ENCODE results near the gene EEFSEC.

Gene EEFSEC

DNA sequence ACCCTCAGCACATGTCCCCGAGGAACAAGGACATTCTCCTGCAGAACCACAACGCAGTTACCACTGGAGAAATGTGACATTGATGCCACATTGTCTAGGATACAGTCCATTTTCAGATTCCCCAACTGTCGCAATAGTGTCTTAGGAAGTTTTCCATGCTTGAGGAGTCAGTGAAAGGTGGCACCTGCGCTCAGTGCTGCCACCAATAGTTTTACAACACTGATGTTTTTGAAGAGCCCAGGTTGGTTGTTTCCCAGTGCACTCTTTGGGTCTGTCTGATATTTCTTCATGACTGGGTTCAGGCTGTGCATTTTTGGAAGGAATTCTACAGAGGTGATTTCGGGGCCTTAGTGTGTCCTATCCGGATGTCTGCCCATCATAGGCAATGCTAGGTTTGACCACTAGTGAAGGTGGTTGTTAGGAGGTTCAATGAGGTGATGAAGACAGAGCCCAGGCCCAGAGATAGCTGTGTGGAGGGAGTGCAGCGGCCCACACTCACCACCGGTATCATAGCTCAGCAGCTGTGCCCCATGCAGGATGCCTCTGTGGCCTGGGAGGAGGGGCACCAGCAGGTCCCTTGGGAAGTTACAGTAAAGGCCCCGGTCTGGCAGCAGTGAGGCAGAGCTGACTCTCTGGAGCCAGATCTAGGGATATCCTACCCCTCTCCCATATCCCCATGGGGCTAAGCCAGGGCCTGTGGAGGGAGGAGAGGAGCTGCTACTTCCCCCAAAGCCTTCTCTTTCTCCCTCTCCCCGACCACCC lies 216.8 kb downstream of the EEFSEC start:
- DNase-seq (ENCODE audit: low read depth): no peak
- TF ChIP-seq, protein P1, sequence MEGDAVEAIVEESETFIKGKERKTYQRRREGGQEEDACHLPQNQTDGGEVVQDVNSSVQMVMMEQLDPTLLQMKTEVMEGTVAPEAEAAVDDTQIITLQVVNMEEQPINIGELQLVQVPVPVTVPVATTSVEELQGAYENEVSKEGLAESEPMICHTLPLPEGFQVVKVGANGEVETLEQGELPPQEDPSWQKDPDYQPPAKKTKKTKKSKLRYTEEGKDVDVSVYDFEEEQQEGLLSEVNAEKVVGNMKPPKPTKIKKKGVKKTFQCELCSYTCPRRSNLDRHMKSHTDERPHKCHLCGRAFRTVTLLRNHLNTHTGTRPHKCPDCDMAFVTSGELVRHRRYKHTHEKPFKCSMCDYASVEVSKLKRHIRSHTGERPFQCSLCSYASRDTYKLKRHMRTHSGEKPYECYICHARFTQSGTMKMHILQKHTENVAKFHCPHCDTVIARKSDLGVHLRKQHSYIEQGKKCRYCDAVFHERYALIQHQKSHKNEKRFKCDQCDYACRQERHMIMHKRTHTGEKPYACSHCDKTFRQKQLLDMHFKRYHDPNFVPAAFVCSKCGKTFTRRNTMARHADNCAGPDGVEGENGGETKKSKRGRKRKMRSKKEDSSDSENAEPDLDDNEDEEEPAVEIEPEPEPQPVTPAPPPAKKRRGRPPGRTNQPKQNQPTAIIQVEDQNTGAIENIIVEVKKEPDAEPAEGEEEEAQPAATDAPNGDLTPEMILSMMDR (IDR thresholded peaks at IDR 0.05; ENCODE audit: control insufficient read depth, insufficient read depth, low read depth, low read length, missing control alignments): no peak
- H3K4me3 ChIP-seq (ENCODE audit: control insufficient read depth, low read depth, low read length): no peak overlapping the region

DNA sequence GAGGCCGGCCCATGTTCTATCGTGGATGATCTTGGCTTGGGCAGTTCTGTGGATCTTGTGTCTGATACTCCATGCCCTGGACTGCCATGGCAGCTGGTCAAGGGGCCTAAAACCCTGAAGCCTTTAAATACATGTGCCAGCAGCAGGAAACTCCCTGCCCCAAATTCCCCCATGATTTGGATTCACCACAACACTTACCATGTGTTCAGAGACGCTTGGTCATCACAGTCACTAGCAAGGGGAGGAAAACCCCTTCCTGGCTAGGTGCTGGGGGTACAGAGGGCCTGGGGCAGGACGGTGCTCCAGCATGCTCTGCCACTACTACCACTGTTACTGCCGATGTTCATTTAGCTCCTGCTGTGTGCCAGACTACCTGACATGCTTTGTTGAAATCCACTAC lies 219.0 kb downstream of the EEFSEC start:
- TF ChIP-seq, protein P1 (IDR thresholded peaks at IDR 0.05; ENCODE audit: control insufficient read depth, insufficient read depth, low read depth, low read length, missing control alignments): no peak
- no peak for DNase-seq (ENCODE audit: low read depth)
- no peak overlapping the region for H3K4me3 ChIP-seq (ENCODE audit: control insufficient read depth, low read depth, low read length)

DNA sequence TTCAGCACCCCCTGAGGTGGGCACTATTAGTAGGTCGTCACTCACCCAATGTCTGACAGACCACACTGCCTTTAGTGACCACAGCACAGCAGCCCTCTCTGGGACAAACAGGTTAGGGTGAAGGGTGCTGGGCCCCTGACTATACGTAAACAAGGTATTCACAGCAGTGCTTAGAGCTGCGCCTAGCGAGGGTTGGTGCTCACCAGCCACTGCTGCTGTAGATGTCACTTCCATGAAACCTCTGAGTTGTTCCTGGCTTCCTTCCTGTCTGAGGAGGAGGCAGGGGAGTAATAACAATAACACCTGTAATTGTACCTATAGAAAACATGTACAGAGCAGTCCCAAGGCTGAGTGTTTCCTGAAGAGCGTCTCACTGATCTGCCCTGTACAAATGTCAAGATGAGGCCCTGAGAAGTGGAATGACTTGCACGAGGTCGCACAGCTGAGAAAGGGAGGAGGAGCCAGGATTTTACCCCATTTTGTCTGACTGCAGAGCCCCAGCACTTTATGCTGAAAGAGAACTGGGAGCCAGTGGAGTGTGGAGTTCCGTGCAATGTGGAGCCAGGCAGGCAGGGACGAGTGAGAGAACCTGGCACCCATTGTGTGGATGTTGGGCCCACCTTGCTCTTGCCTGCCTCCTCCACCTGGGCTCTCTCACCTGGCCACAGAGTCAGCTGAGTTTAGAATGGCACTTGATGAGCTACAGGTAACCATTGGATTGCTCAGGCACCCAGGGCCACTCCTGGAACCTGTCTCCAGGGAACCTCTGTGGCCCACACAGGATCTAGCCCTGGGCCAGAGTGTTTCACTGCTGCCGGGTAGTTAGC lies 219.6 kb downstream of the EEFSEC start:
- DNase-seq (ENCODE audit: low read depth): no peak
- TF ChIP-seq, protein P1 (IDR thresholded peaks at IDR 0.05; ENCODE audit: control insufficient read depth, insufficient read depth, low read depth, low read length, missing control alignments): no peak
- no peak overlapping the region for H3K4me3 ChIP-seq (ENCODE audit: control insufficient read depth, low read depth, low read length)

DNA sequence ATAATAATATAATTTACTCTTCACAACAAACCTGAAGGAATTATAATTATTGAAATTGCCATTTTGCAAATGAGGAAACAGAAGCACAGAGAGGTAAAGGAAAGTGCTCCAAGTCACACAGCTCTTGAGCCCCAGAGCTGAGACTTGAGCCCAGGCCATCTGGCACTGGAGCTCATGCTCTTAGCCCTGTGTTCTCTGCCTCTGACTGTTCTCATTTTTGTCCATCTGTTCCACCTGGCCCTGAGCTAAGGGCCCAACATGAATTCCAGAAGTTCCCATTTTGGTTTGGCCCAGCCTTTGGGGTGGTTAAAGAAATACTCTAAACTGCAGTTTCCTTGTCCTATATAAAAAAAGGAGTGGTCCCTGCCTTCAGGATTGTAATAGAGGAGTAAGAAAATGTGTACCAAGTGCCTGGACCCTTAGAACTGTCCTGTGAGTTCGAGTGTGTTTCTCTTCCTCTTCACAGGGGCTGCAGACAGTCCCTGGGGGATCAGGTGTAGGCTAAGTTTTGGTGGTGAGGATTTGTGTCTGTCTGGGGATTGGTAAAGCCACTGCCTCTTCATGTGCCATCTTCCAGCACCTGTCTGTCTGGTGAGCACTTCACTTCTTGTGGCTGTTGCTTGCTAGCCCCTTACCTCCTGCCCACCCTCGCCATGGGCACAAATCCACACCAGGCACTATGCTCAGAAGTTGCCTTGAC lies 221.6 kb downstream of the EEFSEC start:
- DNase-seq (ENCODE audit: low read depth): no peak
- no peak overlapping the region for H3K4me3 ChIP-seq (ENCODE audit: control insufficient read depth, low read depth, low read length)
- TF ChIP-seq, protein P1 (IDR thresholded peaks at IDR 0.05; ENCODE audit: control insufficient read depth, insufficient read depth, low read depth, low read length, missing control alignments): no peak

DNA sequence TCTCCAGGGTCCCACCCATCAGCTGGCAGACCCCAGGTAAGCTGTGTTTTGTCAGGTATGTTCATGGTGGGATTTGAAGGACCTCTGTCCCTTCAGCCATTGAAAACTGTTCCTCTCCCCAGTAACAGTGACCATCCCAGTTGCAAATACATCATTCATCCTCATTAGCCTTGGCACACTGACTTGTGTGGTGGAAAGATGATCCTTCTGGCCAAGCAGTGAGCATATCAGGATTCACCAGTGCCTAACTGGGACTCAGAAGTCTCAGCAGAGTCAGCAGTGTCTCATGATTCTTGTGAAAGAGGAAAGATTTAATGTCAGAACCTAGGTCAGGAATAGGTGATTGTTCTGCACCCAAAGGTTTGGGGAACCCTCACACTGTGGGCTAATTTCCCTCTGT lies 223.2 kb downstream of the EEFSEC start:
- TF ChIP-seq, protein P1 (IDR thresholded peaks at IDR 0.05; ENCODE audit: control insufficient read depth, insufficient read depth, low read depth, low read length, missing control alignments): no peak
- no peak for DNase-seq (ENCODE audit: low read depth)
- no peak overlapping the region for H3K4me3 ChIP-seq (ENCODE audit: control insufficient read depth, low read depth, low read length)

DNA sequence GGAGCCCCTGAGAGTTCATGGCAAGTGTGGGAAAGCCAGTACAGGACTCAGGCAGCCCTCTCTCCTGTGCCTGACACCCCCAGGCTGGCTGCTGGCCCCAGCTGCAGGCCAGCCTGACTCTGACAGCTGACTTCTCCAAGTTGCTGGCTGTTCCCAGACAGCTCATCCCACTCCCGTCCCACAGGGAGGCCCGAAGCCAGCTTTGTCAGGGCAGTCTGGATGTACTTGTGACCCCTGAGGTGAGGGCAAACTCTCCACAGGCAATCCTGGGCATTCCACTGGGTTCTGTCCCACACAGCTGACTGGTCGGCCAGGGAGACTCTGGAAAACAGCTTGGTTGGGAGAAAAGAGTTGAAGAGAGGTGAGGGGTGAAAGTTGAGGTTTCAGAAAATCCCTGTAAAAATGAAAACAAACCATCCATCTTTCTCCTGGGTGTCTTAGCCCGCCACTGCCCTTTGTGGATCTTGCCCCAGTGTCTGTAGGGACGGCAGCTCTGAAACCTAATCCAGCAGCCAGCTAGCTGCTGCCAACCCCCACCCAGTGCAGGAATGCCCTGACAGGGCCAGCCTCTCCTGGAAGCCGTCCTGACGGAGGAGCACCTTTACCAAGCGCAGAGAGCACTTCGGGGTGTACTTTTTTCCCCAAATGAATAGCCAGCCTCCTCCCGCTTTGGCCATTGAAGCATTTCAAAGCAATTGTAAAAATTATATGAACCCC lies 225.5 kb downstream of the EEFSEC start:
- DNase-seq (ENCODE audit: low read depth): no peak
- TF ChIP-seq, protein P1 (IDR thresholded peaks at IDR 0.05; ENCODE audit: control insufficient read depth, insufficient read depth, low read depth, low read length, missing control alignments): no peak

More for the DNA sequence above, 225.5 kb downstream of the EEFSEC start:
- H3K4me3 ChIP-seq (ENCODE audit: control insufficient read depth, low read depth, low read length): no peak overlapping the region

Data from AG09309 (cell line).